Measurements from ENCODE around the gene CPN1.

Gene CPN1

DNA sequence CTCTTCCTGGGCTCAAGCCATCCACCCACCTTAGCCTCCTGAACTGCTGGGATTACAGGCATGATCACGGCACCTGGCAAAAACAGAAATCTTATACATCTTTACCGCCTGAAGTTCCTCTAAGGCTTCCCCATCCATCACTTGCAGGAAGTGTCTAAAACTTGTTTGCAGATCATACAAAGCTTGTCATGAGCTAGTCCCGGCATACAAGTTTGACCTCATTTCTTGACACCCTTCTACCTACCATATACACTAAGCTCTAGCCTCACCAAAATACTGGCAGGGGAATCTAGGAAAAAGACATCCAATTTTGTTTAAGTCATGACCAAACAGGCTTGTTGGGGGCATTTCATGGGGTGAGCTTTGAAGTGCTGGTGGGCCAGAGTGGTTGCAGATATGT is 86.4 kb downstream of the CPN1 start:
- no peak for DNase-seq

DNA sequence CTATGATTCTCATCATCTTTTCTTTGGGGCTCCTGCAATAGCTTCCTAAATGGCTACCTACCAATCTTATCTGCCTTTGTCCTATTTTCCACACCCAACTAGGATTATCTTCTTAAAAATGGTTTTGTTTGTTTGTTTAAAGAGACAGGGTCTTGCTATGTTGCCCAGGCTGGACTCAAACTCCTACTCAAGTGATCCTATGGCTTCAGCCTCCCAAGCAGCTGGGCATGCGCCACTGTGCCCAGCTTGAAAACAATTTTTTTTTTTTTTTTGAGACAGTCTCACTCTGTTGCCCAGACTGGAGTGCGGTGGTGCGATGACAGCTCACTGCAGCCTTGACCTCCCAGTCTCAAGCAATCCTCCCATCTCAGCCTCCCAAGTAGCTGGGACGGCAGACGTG is 86.9 kb downstream of the CPN1 start:
- DNase-seq: no peak

- DNase-seq: peak; percentile 20
Measured at GRCh38 chr10:99993701-99994689, 87.7 kb downstream of the CPN1 start.

Measured in activated CD4-positive, alpha-beta T cell treated with anti-CD3 and anti-CD28 coated beads, Interleukin-2, amount 50 U/mL, for 1 hour (primary cell).